Fibroblast of peridontal ligament (primary cell): ENCODE measurements around the gene GMCL1.

Experiments used
- DNase-seq: peaks from one replicate; pipeline ENCODE4 v3.0.0-alpha.2; 2010; ENCODE audit errors: extremely low read depth

The GMCL1 gene

GRCh38 chr2:69926849-69927515 lies 97.5 kb downstream of the GMCL1 start:
- DNase-seq: peak; percentile 66
